Pancreas (tissue), 10 donors: ENCODE data around the gene CBX3. TPM values are rescaled to one million over a fixed set of nuclear protein-coding genes. Genes with fewer than 3 reads are reported as not detected.

Experiments
- ATAC-seq, 4 donors: fragments of 200-7000 bp; cut with Tn5 transposase; one replicate each; pipeline versions ENCODE4 v1.8.0 to v1.9.1; 2020; ENCODE audit warnings: mild to moderate bottlenecking in 4 of 4, moderate library complexity in 4 of 4
- DNase-seq, 6 donors: peaks; one replicate each; pipeline ENCODE4 v3.0.0-alpha.2; 2020
- FAIRE-seq: peaks from 2 replicates; lab custom pipeline; 2012; peaks lifted over from hg19 to GRCh38; lab: Jason Lieb, UNC
- H3K27ac ChIP-seq, 4 donors: fragments of 200-600 bp; sonication (generic); 1 replicate in 3 of 4; 2 replicates in 1 of 4; pipeline versions ENCODE4 v1.5.0 to v1.8.0; 2020
- H3K27me3 ChIP-seq, 4 donors: fragments of 200-600 bp; one replicate each; pipeline ENCODE4 v1.8.0; 2021
- H3K36me3 ChIP-seq, 3 donors: fragments of 200-600 bp; sonication (generic) in 1 of 3; one replicate each; pipeline versions ENCODE4 v1.5.0 to v1.8.0; 2020 to 2021
- H3K4me1 ChIP-seq, 3 donors: fragments of 200-600 bp; one replicate each; pipeline ENCODE4 v1.8.0; 2021
- H3K4me3 ChIP-seq, 4 donors: fragments of 200-600 bp; sonication (generic) in 2 of 4; one replicate each; pipeline versions ENCODE4 v1.5.0 to v1.8.0; 2020 to 2021
- H3K9me3 ChIP-seq, 4 donors: fragments of 200-600 bp; one replicate each; pipeline ENCODE4 v1.8.0; 2021
- WGBS, 2 donors: extraction: QIAGEN DNeasy Blood & Tissue Kit; methylation state at CpG; one replicate each; pipeline ENCODE4 v1.1.7; 2013; 5-methylcytosine and 5-hydroxymethylcytosine counted together
- intact Hi-C, 3 donors: fragments of 100-400 bp; cut with DNase I; formaldehyde crosslinking; loops; one replicate each; pipeline versions ENCODE4 v1.11.1 to v1.14.2; 2022
- polyA plus RNA-seq, 2 donors: library from polyadenylated mRNA; stranded (reverse); fragments of 200-250 nt; gene quantifications; one replicate each; pipeline ENCODE4 v1.2.3, GENCODE V29; 2013
- total RNA-seq, 6 donors: library from RNA; stranded (reverse); fragmentation: NEBNext Ultra II Directional in 4 of 6; extraction: Animal tissue kit (Norgen Biotek cat#: 25700) in 4 of 6; gene quantifications; one replicate each; pipeline versions ENCODE4 v1.2.1 to v1.2.4, GENCODE V29; 2021 to 2023
- TF ChIP-seq, protein P1 (sequence below), 4 donors: fragments of 200-600 bp; sonication (generic) in 3 of 4; IDR thresholded peaks; one replicate each; pipeline versions ENCODE4 v1.5.0 to v1.8.0; 2021; ENCODE audit warnings: antibody characterized with exemption in 4 of 4
- donor health status: healthy with polysubstance abuse.
- donor health status: DM: no; HTN: no; CAD: no; lungs with moderate emphysema.
- donor health status: DM: no; HTN: no; CAD: no.
- donor health status: control.
- donor health status: control.
- donor health status: Bipolar disorder and iron deficiency.
- donor health status: DM: yes; HTN: yes; CAD: no.
- donor health status: DM: no; HTN: no; CAD: no.
- donor health status: DM: no; HTN: no; CAD: no.
- donor health status: DM: yes; HTN: yes; CAD: no.

The CBX3 gene
- total and polyA plus RNA-seq, 8 donors = 22.0 to 60.7 (median 36.0) TPM

DNA sequence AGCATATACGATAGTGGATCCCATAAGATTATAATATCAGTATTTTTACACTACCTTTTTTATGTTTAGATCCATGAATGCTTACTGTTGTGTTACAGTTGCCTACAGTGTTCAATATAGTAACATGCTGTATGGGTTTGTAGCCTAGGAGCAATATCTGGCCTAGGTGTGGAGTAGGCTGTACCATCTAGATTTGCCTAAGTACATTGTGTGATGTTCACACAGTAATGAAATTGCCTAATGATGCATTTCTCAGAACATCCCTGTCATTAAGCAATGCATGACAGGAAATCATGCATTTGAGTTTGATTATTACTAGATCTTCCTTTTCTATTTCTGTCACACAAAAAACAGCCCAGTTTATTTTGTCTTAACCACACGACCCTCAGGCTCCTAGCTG is 14.5 kb downstream of the CBX3 start:
- H3K4me3 ChIP-seq = no peak overlapping the region
- WGBS, 2 donors = 72 to 76% methylated on average over 2 of the region's 2 CpGs
- FAIRE-seq (no peak), ATAC-seq (no peak), DNase-seq (no peak)
- H3K27me3 ChIP-seq = no peaks in the 10 kb centered on the region
- intact Hi-C loops = no loop called here
- H3K36me3 ChIP-seq = peaks cover 0 to 12% (median 6%) of the 10 kb centered on the region in 3 donors
- H3K9me3 ChIP-seq = no peaks in the 10 kb centered on the region
- TF ChIP-seq, protein P1, sequence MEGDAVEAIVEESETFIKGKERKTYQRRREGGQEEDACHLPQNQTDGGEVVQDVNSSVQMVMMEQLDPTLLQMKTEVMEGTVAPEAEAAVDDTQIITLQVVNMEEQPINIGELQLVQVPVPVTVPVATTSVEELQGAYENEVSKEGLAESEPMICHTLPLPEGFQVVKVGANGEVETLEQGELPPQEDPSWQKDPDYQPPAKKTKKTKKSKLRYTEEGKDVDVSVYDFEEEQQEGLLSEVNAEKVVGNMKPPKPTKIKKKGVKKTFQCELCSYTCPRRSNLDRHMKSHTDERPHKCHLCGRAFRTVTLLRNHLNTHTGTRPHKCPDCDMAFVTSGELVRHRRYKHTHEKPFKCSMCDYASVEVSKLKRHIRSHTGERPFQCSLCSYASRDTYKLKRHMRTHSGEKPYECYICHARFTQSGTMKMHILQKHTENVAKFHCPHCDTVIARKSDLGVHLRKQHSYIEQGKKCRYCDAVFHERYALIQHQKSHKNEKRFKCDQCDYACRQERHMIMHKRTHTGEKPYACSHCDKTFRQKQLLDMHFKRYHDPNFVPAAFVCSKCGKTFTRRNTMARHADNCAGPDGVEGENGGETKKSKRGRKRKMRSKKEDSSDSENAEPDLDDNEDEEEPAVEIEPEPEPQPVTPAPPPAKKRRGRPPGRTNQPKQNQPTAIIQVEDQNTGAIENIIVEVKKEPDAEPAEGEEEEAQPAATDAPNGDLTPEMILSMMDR (IDR thresholded peaks at IDR 0.05) = no peak
- no peak overlapping the region for H3K27ac ChIP-seq
- H3K4me1 ChIP-seq = no peaks in the 10 kb centered on the region

DNA sequence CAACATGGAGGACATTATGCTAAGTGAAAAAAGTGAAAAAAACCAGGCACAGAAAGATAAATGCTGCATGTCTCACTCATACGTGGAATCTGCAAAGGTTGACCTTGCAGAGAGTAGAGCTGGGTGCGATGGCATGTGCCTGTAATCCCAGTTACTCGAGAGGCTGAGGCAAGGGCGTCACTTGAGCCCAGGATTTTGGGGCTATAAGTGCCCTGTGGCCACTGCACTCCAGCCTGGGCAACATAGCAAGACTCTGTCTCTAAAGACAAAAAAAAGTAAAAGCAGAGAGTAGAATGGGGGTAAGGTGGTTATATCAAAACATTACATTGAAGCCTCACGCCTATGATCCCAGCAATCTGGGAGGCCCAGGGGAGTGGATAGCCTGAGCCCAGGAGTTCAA is 22.8 kb downstream of the CBX3 start:
- H3K4me1 ChIP-seq = no peaks in the 10 kb centered on the region
- H3K27ac ChIP-seq = no peak overlapping the region
- TF ChIP-seq, protein P1 (IDR thresholded peaks at IDR 0.05) = no peak
- FAIRE-seq (no peak), DNase-seq (no peak), ATAC-seq (no peak)
- H3K9me3 ChIP-seq = no peaks in the 10 kb centered on the region
- no peak overlapping the region for H3K4me3 ChIP-seq
- no peaks in the 10 kb centered on the region for H3K27me3 ChIP-seq
- 60 to 67% methylated on average over 5 of the region's 5 CpGs for WGBS, 2 donors
- no peaks in the 10 kb centered on the region for H3K36me3 ChIP-seq
- intact Hi-C loops = no loop called here

DNA sequence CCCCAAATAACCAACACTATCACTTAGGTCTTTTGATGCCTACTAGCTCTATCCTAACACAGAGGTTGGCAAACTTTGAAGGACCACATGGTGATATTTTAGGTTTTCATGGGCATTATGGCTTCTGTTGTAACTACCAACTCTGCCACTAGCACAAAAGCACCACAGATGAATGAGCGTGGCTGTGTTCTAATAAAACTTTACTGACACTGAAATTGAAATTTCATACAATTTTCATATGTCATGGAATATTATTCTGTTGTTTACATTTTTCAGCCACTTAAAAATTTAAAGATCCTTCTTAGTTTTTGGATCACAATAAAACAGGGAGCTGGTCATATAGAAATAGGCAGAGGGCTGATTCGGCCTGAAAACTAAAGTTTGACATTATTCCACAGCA is 26.4 kb downstream of the CBX3 start:
- intact Hi-C loops = no loop called here
- TF ChIP-seq, protein P1 (IDR thresholded peaks at IDR 0.05) = no peak
- Histone ChIP-seq H3K9me3 (no peaks in the 10 kb centered on the region), H3K4me1 (no peaks in the 10 kb centered on the region), H3K27ac (no peak overlapping the region), H3K27me3 (no peaks in the 10 kb centered on the region), H3K4me3 (no peak overlapping the region), H3K36me3 (no peaks in the 10 kb centered on the region)
- ATAC-seq (no peak), DNase-seq (no peak), FAIRE-seq (no peak)
- 93 to 95% methylated on average over 2 of the region's 2 CpGs for WGBS, 2 donors

DNA sequence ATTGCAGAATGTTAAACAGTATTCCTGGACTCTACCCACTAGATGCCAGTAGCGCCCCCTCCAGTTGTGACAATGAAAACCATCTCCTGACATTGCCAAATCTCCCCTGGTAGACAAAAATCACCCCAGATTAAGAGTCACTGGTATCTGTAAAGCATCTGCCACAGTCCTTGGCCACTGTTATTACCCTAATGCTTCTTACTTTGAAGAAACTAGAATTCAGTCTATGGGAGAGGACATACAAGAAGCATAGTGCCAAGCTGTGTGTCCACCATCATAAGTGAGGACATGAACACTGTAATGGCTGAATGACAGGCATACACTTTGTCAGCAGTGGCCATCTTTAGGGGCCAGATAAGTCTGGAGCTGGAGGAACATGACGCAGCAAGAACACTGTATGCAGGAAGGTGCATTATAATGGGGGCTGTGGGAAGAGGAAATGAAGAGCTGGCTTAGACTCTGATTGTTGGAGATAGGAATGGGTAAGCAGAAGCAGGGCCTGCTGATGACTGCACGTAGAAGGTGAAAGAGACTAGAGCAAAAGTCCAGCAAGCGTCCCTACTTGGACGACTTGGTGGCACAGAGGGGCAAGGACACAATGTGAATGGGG is 32.5 kb downstream of the CBX3 start:
- no peak for ATAC-seq
- intact Hi-C loops = no loop called here
- no peak for DNase-seq
- Histone ChIP-seq H3K9me3 (no peaks in the 10 kb centered on the region), H3K27ac (no peak overlapping the region), H3K27me3 (no peaks in the 10 kb centered on the region), H3K4me1 (no peaks in the 10 kb centered on the region), H3K4me3 (no peak overlapping the region), H3K36me3 (no peaks in the 10 kb centered on the region)
- WGBS, 2 donors = 67 to 69% methylated on average over 5 of the region's 5 CpGs
- TF ChIP-seq, protein P1 (IDR thresholded peaks at IDR 0.05) = no peak
- FAIRE-seq = no peak

DNA sequence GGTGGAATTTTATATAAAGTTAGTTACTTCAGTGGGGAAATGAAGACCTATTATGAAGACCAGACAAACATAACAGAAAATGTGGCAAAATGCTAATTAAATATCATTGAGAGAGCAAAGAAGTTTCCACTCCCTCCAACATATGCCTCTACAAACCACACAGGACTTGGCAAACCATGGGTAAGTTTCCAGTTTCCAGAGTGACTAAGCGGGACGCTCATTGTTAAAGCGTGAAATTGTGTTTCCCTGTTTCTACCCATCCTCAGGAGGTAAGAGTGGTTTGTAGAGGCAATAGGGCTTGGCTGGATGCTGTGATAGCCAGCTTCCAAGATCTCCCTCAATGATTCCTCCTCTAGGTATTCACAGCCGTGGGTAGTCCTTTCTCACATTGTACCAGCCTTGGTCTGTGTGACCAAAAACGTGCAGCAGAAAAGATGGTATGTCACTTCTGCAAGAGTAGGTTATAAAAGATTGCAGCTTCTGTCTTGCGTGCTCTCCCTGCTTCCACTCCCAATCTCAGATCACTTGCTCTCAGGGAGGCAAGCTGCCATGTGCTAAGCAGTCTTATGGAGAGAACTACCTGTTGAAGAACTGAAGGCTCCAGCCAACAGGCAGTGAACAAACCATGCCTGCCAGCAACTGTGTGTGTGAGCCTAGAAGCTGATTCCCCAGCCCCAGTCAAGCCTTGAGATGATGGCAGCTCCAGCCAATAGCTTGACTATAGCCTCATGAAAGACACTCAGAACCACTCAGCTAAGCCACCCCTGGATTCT is 35.7 kb downstream of the CBX3 start:
- no peak for FAIRE-seq
- TF ChIP-seq, protein P1 (IDR thresholded peaks at IDR 0.05) = no peak
- WGBS, 2 donors = 80 to 85% methylated on average over 6 of the region's 6 CpGs

More for the DNA sequence above, 35.7 kb downstream of the CBX3 start:
- intact Hi-C loops = no loop called here
- Histone ChIP-seq H3K4me3 (no peak overlapping the region), H3K36me3 (no peaks in the 10 kb centered on the region), H3K27ac (no peak overlapping the region), H3K4me1 (no peaks in the 10 kb centered on the region), H3K9me3 (no peaks in the 10 kb centered on the region), H3K27me3 (no peaks in the 10 kb centered on the region)
- DNase-seq (no peak), ATAC-seq (no peak)
